Lung (tissue), 12 donors: Measurements from ENCODE around the gene GSE1. TPM values are rescaled to one million over a fixed set of nuclear protein-coding genes. Genes with fewer than 3 reads are reported as not detected.
A peak's percentile ranks its signal among the peaks of the same experiment; 100 is the strongest.

Experiments
- ATAC-seq: fragments of 200-7000 bp; cut with Tn5 transposase; one replicate; pipeline ENCODE4 v1.9.1; 2020; ENCODE audit warnings: moderate number of reproducible peaks; ENCODE audit not compliant: insufficient read depth, low FRiP score
- DNase-seq, 3 donors: peaks; one replicate each; pipeline ENCODE4 v3.0.0-alpha.2; 2013 to 2017
- H3K27ac ChIP-seq, 2 donors: one replicate each; pipeline ENCODE4 v1.5.1; 2013; ENCODE audit warnings: mild to moderate bottlenecking in 2 of 2, moderate library complexity in 2 of 2, control low read depth in 1 of 2, inconsistent platforms in 1 of 2, low read depth in 1 of 2, low read length in 1 of 2
- H3K27me3 ChIP-seq, 3 donors: one replicate each; pipeline ENCODE4 v1.5.1; 2013; ENCODE audit warnings: low read length in 2 of 3; ENCODE audit not compliant: control insufficient read depth in 3 of 3, insufficient read depth in 3 of 3
- H3K36me3 ChIP-seq, 4 donors: one replicate each; pipeline ENCODE4 v1.5.1; 2013; ENCODE audit warnings: low read length in 4 of 4, mild to moderate bottlenecking in 1 of 4, moderate library complexity in 1 of 4; ENCODE audit not compliant: control insufficient read depth in 4 of 4, insufficient read depth in 4 of 4
- H3K4me1 ChIP-seq, 5 donors: one replicate each; pipeline ENCODE4 v1.5.1; 2013; ENCODE audit warnings: low read length in 5 of 5, mild to moderate bottlenecking in 2 of 5, moderate library complexity in 1 of 5; ENCODE audit not compliant: control insufficient read depth in 5 of 5, insufficient read depth in 5 of 5
- H3K4me3 ChIP-seq: one replicate; pipeline ENCODE4 v1.5.1; 2013; ENCODE audit warnings: mild to moderate bottlenecking, control low read depth, moderate library complexity
- H3K9ac ChIP-seq, 2 donors: one replicate each; pipeline ENCODE4 v1.5.1; 2013; ENCODE audit warnings: low read length in 2 of 2, control low read depth in 1 of 2; ENCODE audit not compliant: insufficient read depth in 1 of 2
- H3K9me3 ChIP-seq, 4 donors: one replicate each; pipeline ENCODE4 v1.5.1; 2013; ENCODE audit warnings: low read length in 3 of 4, mild to moderate bottlenecking in 1 of 4, moderate library complexity in 1 of 4; ENCODE audit not compliant: control insufficient read depth in 4 of 4, insufficient read depth in 3 of 4
- CTCF ChIP-seq: IDR thresholded peaks from 2 replicates; pipeline ENCODE4 v1.5.1; 2012; ENCODE audit warnings: mild to moderate bottlenecking; ENCODE audit errors: control extremely low read depth, extremely low read depth
- WGBS, 2 donors: extraction: QIAGEN DNeasy Blood & Tissue Kit; methylation state at CpG; one replicate each; pipeline ENCODE4 v1.1.7; 2013; 5-methylcytosine and 5-hydroxymethylcytosine counted together
- polyA plus RNA-seq, 2 donors: library from polyadenylated mRNA; stranded (reverse); fragments of 200-250 nt; gene quantifications; one replicate each; pipeline ENCODE4 v1.2.1, GENCODE V29; 2013
- total RNA-seq, 2 donors: library from RNA; depleted of rRNA in 1 of 2; stranded (reverse); fragments of >200 nt in 1 of 2; gene quantifications; one replicate each; pipeline ENCODE4 v1.2.1, GENCODE V29; 2014 to 2021
- donor health status: control.
- donor health status: control.
- donor health status: Bipolar disorder and iron deficiency.
- donor health status: healthy.
- donor health status: DM: yes; HTN: yes; CAD: no.

Gene GSE1
- total and polyA plus RNA-seq, 4 donors: 21.3 to 122 (median 74.7) TPM

- Histone ChIP-seq H3K4me1 (no peaks in the 10 kb centered on the region), H3K9me3 (no peaks in the 10 kb centered on the region), H3K27me3 (no peaks in the 10 kb centered on the region), H3K36me3 (peaks cover 19 to 83% (median 58%) of the 10 kb centered on the region in 4 donors), H3K4me3 (no peak overlapping the region), H3K27ac (no peak overlapping the region), H3K9ac (no peak overlapping the region)
- peak; percentile 53 for ATAC-seq
- 80 to 81% methylated on average over 12 of the region's 12 CpGs for WGBS, 2 donors
- peak; percentile 46 to 67 (median 54) for DNase-seq
- peak; percentile 55 for TF ChIP-seq CTCF
Measured at GRCh38 chr16:85659805-85660511, 46.8 kb downstream of the GSE1 start.

GRCh38 chr16:85660843-85661739, 48.0 kb downstream of the GSE1 start:
- H3K4me1 ChIP-seq: no peaks in the 10 kb centered on the region
- H3K27me3 ChIP-seq: no peaks in the 10 kb centered on the region
- H3K9me3 ChIP-seq: no peaks in the 10 kb centered on the region
- H3K36me3 ChIP-seq: peaks cover 25 to 82% (median 57%) of the 10 kb centered on the region in 4 donors
- 85 to 89% methylated on average over 42 of the region's 42 CpGs for WGBS, 2 donors
- TF ChIP-seq CTCF: no peak
- no peak for DNase-seq
- no peak overlapping the region for H3K27ac ChIP-seq
- H3K4me3 ChIP-seq: no peak overlapping the region
- H3K9ac ChIP-seq: no peak overlapping the region
- no peak for ATAC-seq

GRCh38 chr16:85661740-85662481, 48.8 kb downstream of the GSE1 start:
- TF ChIP-seq CTCF: no peak
- no peaks in the 10 kb centered on the region for H3K9me3 ChIP-seq
- H3K36me3 ChIP-seq: peaks cover 33 to 82% (median 59%) of the 10 kb centered on the region in 4 donors
- no peak for DNase-seq
- no peaks in the 10 kb centered on the region for H3K27me3 ChIP-seq
- no peak for ATAC-seq
- no peak overlapping the region for H3K27ac ChIP-seq
- 94 to 95% methylated on average over 26 of the region's 26 CpGs for WGBS, 2 donors
- no peak overlapping the region for H3K9ac ChIP-seq
- no peaks in the 10 kb centered on the region for H3K4me1 ChIP-seq
- no peak overlapping the region for H3K4me3 ChIP-seq
